Globus pallidus (tissue), 1 donor: Measurements from ENCODE around the gene ZNF772.
A peak's percentile ranks its signal among the peaks of the same experiment; 100 is the strongest.
"Not testable (repeated sequence)": the region's sequence is repeated elsewhere in the genome, so short reads cannot be mapped to it uniquely, and the experiment has no call there.

ENCODE experiments used
- DNase-seq: peaks from one replicate; pipeline ENCODE4 v3.0.0-alpha.2; 2015; ENCODE audit warnings: low spot score

ZNF772 gene

GRCh38 chr19:57477191-57478008 lies at the start of gene ZNF772:
Gene ZNF772 (minus strand): TSS chr19:57477566. CDS start chr19:57477309, 257 bp downstream.
- DNase-seq, result peak; percentile 94

GRCh38 chr19:57518021-57518420 lies 40.7 kb upstream of the ZNF772 start:
- not testable (repeated sequence) for DNase-seq

GRCh38 chr19:57515255-57515654 lies 37.9 kb upstream of the ZNF772 start:
- DNase-seq, result no peak

- no peak for DNase-seq
These were observed 35.5 kb upstream of the ZNF772 start for GRCh38 chr19:57512845-57513244.

GRCh38 chr19:57511484-57511883 lies 34.1 kb upstream of the ZNF772 start:
- DNase-seq, result no peak

- no peak for DNase-seq
These were observed 28.8 kb upstream of the ZNF772 start for GRCh38 chr19:57506163-57506562.

- DNase-seq, result not testable (repeated sequence)
These were observed 23.0 kb upstream of the ZNF772 start for GRCh38 chr19:57500400-57500799.

- peak; percentile 53 for DNase-seq
These were observed 22.5 kb upstream of the ZNF772 start, which contains the start of gene ZNF773 for GRCh38 chr19:57499680-57500395. Gene ZNF773 (plus strand): TSS chr19:57499938. CDS start chr19:57500081, 143 bp downstream.

- DNase-seq, result not testable (repeated sequence)
These were observed 21.9 kb upstream of the ZNF772 start for GRCh38 chr19:57499332-57499679.

GRCh38 chr19:57488299-57488644 lies 10.9 kb upstream of the ZNF772 start:
- not testable (repeated sequence) for DNase-seq

- peak; percentile 85 for DNase-seq
These were observed 10.3 kb upstream of the ZNF772 start, which contains the start of gene ZNF419 for GRCh38 chr19:57487477-57488298. Gene ZNF419 (plus strand): TSS chr19:57487750. CDS start chr19:57487951, 201 bp downstream.

GRCh38 chr19:57473646-57474045 lies 3.7 kb downstream of the ZNF772 start:
- DNase-seq, result no peak

- no peak for DNase-seq
These were observed 10.9 kb downstream of the ZNF772 start for GRCh38 chr19:57466489-57466888.

- DNase-seq, result no peak
These were observed 11.5 kb downstream of the ZNF772 start for GRCh38 chr19:57465680-57466381.

GRCh38 chr19:57452307-57452706 lies 25.1 kb downstream of the ZNF772 start:
- no peak for DNase-seq

- no peak for DNase-seq
These were observed 34.2 kb downstream of the ZNF772 start for GRCh38 chr19:57443121-57443696.

- DNase-seq, result no peak
These were observed 35.2 kb downstream of the ZNF772 start for GRCh38 chr19:57441979-57442752.

- DNase-seq, result no peak
These were observed 38.4 kb downstream of the ZNF772 start for GRCh38 chr19:57438925-57439324.

- DNase-seq, result no peak
These were observed 39.4 kb downstream of the ZNF772 start for GRCh38 chr19:57437931-57438330.

GRCh38 chr19:57436417-57436816 lies 40.9 kb downstream of the ZNF772 start:
- no peak for DNase-seq
